ENCODE measurements around the gene NAT16. TPM values are rescaled to one million over a fixed set of nuclear protein-coding genes. Genes with fewer than 3 reads are reported as not detected.
"Not testable (repeated sequence)": the region's sequence is repeated elsewhere in the genome, so short reads cannot be mapped to it uniquely, and the experiment has no call there.

Gene NAT16
- total RNA-seq, 1 donor from 2014 or later = not detected

DNA sequence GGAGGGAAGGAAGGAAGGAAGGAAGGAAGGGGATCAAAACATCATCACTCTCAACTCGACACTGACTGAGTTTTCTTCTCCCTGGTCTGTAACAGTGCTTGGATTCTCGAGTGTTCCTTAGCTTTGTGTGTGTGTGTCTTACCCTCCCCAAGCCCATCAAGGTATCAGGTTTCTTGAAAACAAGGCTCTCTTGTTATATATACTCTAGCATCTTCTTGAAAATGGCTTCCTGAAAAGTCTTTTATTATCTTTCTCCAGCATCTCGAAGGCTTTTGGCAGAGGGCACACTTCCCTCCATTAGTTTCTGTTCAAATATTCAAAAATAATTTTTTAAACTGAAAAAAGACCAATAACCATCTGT lies 39.8 kb downstream of the NAT16 start:
- peak overlapping the region; percentile 90 for H3K27ac Mint-ChIP-seq (ENCODE audit: unreplicated experiment)
- no peak for DNase-seq (ENCODE audit: low spot score)
- H3K9me3 Mint-ChIP-seq (ENCODE audit: low read depth) = no peaks in the 10 kb centered on the region
- TF ChIP-seq, protein P1, sequence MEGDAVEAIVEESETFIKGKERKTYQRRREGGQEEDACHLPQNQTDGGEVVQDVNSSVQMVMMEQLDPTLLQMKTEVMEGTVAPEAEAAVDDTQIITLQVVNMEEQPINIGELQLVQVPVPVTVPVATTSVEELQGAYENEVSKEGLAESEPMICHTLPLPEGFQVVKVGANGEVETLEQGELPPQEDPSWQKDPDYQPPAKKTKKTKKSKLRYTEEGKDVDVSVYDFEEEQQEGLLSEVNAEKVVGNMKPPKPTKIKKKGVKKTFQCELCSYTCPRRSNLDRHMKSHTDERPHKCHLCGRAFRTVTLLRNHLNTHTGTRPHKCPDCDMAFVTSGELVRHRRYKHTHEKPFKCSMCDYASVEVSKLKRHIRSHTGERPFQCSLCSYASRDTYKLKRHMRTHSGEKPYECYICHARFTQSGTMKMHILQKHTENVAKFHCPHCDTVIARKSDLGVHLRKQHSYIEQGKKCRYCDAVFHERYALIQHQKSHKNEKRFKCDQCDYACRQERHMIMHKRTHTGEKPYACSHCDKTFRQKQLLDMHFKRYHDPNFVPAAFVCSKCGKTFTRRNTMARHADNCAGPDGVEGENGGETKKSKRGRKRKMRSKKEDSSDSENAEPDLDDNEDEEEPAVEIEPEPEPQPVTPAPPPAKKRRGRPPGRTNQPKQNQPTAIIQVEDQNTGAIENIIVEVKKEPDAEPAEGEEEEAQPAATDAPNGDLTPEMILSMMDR (IDR thresholded peaks at IDR 0.05) = no peak
- no peaks in the 10 kb centered on the region for H3K27me3 Mint-ChIP-seq (ENCODE audit: low read depth)
- no peak overlapping the region for H3K4me3 Mint-ChIP-seq (ENCODE audit: unreplicated experiment)
- peaks cover 49% of the 10 kb centered on the region for H3K4me1 Mint-ChIP-seq (ENCODE audit: low read depth)
- peaks cover 21% of the 10 kb centered on the region for H3K36me3 Mint-ChIP-seq (ENCODE audit: low read depth)

DNA sequence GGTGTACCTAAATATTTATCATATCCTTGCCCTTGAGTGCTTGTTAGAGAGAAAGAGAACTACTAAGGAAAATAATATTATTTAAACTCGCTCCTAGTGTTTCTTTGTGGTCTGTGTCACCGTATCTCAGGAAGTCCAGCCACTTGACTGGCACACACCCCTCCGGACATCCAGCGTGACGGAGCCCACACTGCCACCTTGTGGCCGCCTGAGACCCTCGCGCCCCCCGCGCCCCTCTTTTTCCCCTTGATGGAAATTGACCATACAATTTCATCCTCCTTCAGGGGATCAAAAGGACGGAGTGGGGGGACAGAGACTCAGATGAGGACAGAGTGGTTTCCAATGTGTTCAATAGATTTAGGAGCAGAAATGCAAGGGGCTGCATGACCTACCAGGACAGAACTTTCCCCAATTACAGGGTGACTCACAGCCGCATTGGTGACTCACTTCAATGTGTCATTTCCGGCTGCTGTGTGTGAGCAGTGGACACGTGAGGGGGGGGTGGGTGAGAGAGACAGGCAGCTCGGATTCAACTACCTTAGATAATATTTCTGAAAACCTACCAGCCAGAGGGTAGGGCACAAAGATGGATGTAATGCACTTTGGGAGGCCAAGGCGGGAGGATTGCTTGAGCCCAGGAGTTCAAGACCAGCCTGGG lies 41.8 kb downstream of the NAT16 start:
- H3K4me3 Mint-ChIP-seq (ENCODE audit: unreplicated experiment) = peak overlapping the region; percentile 43
- DNase-seq (ENCODE audit: low spot score) = no peak
- peaks cover 63% of the 10 kb centered on the region for H3K4me1 Mint-ChIP-seq (ENCODE audit: low read depth)
- H3K27ac Mint-ChIP-seq (ENCODE audit: unreplicated experiment) = peak overlapping the region; percentile 99
- H3K9me3 Mint-ChIP-seq (ENCODE audit: low read depth) = no peaks in the 10 kb centered on the region
- TF ChIP-seq, protein P1 (IDR thresholded peaks at IDR 0.05) = peak; percentile 93
- H3K36me3 Mint-ChIP-seq (ENCODE audit: low read depth) = peaks cover 40% of the 10 kb centered on the region
- H3K27me3 Mint-ChIP-seq (ENCODE audit: low read depth) = no peaks in the 10 kb centered on the region

DNA sequence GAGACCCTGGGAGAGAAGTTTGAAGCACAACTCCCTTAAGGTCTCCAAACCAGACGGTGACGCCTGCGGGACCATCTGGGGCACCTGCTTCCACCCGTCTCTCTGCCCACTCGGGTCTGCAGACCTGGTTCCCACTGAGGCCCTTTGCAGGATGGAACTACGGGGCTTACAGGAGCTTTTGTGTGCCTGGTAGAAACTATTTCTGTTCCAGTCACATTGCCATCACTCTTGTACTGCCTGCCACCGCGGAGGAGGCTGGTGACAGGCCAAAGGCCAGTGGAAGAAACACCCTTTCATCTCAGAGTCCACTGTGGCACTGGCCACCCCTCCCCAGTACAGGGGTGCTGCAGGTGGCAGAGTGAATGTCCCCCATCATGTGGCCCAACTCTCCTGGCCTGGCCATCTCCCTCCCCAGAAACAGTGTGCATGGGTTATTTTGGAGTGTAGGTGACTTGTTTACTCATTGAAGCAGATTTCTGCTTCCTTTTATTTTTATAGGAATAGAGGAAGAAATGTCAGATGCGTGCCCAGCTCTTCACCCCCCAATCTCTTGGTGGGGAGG lies 42.4 kb downstream of the NAT16 start:
- H3K4me3 Mint-ChIP-seq (ENCODE audit: unreplicated experiment) = peak overlapping the region; percentile 43
- DNase-seq (ENCODE audit: low spot score) = no peak
- TF ChIP-seq, protein P1 (IDR thresholded peaks at IDR 0.05) = no peak
- H3K36me3 Mint-ChIP-seq (ENCODE audit: low read depth) = peaks cover 46% of the 10 kb centered on the region
- no peaks in the 10 kb centered on the region for H3K9me3 Mint-ChIP-seq (ENCODE audit: low read depth)
- H3K27ac Mint-ChIP-seq (ENCODE audit: unreplicated experiment) = peak overlapping the region; percentile 99
- peaks cover 69% of the 10 kb centered on the region for H3K4me1 Mint-ChIP-seq (ENCODE audit: low read depth)
- H3K27me3 Mint-ChIP-seq (ENCODE audit: low read depth) = no peaks in the 10 kb centered on the region

DNA sequence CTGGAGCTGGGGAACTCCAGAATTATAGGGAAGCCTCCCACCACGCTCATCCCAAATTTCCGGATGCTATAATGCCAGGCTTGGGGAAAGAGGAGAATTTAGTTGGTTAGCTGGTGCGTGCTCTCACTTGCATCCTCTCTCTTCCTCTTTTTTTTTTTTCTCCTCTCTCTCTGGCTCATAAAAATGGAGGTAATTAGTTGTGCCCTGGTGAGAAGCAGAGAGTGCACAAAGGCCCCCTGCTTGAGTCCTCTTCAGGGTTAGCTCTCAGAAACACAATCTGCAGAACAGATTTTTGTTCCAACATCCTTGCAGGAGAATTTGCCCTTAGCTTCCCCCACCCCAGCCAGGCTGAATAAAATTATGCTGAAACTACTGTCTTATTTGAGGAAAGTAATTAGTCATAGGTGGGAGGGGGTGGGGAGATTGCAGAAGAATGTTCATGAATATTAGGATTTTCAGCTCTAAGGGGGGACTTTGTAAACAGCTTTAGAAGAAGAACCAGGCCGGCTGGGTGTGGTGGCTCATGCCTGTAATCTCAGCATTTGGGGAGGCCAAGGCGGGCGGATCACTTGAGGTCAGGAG lies 45.6 kb downstream of the NAT16 start:
- H3K9me3 Mint-ChIP-seq (ENCODE audit: low read depth) = no peaks in the 10 kb centered on the region
- peaks cover 96% of the 10 kb centered on the region for H3K4me1 Mint-ChIP-seq (ENCODE audit: low read depth)
- no peaks in the 10 kb centered on the region for H3K27me3 Mint-ChIP-seq (ENCODE audit: low read depth)
- DNase-seq (ENCODE audit: low spot score) = no peak
- TF ChIP-seq, protein P1 (IDR thresholded peaks at IDR 0.05) = no peak
- peak overlapping the region; percentile 59 for H3K4me3 Mint-ChIP-seq (ENCODE audit: unreplicated experiment)
- peaks cover 78% of the 10 kb centered on the region for H3K36me3 Mint-ChIP-seq (ENCODE audit: low read depth)
- peak overlapping the region; percentile 97 for H3K27ac Mint-ChIP-seq (ENCODE audit: unreplicated experiment)

DNA sequence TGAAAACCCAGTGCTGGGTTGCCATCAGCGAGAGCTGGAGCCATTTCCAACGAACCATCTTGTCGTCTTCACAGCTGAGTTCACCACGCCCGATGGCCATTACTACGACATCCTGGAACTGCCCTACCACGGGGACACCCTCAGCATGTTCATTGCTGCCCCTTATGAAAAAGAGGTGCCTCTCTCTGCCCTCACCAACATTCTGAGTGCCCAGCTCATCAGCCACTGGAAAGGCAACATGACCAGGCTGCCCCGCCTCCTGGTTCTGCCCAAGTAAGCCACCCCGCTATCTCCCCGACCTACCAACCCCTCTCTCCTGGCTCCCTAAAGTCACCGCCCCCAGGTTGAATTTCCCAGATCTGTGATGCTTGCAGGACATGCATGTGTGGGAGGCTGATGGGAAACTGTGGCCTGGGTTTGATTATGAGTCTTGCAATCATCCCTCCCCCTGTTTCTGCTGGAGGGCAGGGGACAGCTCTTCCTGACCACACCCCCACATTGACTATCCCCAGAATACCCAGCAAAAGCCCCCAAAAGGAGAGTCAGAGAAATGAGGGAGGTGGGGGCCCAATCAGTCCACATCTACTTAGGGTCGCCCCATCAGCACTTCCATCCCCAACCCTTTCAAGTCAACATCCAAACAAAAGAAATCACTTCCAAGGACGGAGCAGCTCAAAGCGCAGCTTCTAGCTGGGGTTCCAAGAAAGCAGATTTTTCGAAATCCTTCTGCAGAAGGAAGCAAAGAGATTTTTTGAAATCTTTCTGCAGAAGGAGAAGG lies 46.3 kb downstream of the NAT16 start:
- Mint-ChIP-seq H3K36me3 (ENCODE audit: low read depth) (peaks cover 83% of the 10 kb centered on the region), H3K27ac (ENCODE audit: unreplicated experiment) (peak overlapping the region; percentile 97), H3K9me3 (ENCODE audit: low read depth) (no peaks in the 10 kb centered on the region), H3K4me1 (ENCODE audit: low read depth) (peaks cover 97% of the 10 kb centered on the region), H3K27me3 (ENCODE audit: low read depth) (no peaks in the 10 kb centered on the region), H3K4me3 (ENCODE audit: unreplicated experiment) (peak overlapping the region; percentile 91)
- TF ChIP-seq, protein P1 (IDR thresholded peaks at IDR 0.05) = no peak
- DNase-seq (ENCODE audit: low spot score) = no peak

DNA sequence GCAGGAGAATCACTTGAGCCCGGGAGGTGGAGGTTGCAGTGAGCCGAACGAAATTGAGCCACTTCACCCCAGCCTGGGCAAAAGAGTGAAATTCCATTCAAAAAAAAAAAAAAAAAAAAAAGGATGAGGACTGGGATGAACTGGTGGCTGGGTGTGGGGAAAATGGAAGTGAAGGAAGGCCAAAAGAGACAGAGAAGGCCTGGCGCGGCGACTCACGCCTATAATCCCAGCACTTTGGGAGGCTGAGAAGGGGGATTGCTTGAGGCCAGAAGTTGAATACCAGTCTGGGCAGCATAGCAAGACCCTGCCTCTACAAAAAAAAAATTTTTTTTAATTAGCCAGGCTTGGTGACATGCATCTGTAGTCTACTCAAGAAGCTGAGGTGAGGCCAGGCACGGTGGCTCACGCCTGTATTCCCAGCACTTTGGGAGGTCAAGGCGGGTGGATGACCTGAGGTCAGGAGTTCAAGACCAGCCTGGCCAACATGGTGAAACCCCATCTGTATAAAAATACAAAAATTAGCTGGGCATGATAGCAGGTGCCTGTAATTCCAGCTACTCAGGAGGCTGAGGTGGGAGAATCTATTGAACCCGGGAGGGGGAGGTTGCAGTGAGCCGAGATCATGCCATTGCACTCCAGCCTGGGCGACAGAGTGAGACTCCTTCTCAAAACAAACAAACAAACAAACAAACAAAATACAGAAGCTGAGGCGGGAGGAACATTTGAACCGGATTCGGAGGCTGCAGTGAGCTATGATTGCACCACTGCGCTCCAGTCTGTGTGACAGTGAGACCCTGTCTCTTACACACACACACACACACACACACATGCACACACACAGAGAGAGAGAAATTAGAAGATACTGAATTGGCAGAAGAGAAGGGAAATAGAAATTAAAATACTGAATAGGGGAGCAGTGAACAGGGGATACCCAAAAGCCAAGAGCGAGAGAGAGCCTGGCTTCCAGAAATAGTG lies 47.2 kb downstream of the NAT16 start:
- H3K4me3 Mint-ChIP-seq (ENCODE audit: unreplicated experiment) = peak overlapping the region; percentile 91
- peaks cover 97% of the 10 kb centered on the region for H3K4me1 Mint-ChIP-seq (ENCODE audit: low read depth)
- not testable (repeated sequence) for H3K27me3 Mint-ChIP-seq (ENCODE audit: low read depth); DNase-seq (ENCODE audit: low spot score); H3K9me3 Mint-ChIP-seq (ENCODE audit: low read depth)
- H3K27ac Mint-ChIP-seq (ENCODE audit: unreplicated experiment) = peak overlapping the region; percentile 97
- peaks cover 91% of the 10 kb centered on the region for H3K36me3 Mint-ChIP-seq (ENCODE audit: low read depth)
